Adrenal gland (tissue), 12 donors: ENCODE results near the gene MSH2. TPM values are rescaled to one million over a fixed set of nuclear protein-coding genes. Genes with fewer than 3 reads are reported as not detected.

Source experiments
- DNase-seq, 7 donors: peaks; one replicate each; pipeline ENCODE4 v3.0.0-alpha.2; 2019 to 2020
- H3K27ac ChIP-seq, 5 donors: fragments of 200-600 bp; sonication (generic) in 4 of 5; 1 replicate in 3 of 5; 2 replicates in 2 of 5; pipeline versions ENCODE4 v1.5.1 to v1.8.0; 2016 to 2020; ENCODE audit warnings: mild to moderate bottlenecking in 1 of 5
- H3K27me3 ChIP-seq: fragments of 200-600 bp; 2 replicates; pipeline ENCODE4 v1.8.0; 2021
- H3K36me3 ChIP-seq, 2 donors: fragments of 200-600 bp; replicated peaks in 1 of 2; 1 replicate in 1 of 2; 2 replicates in 1 of 2; pipeline versions ENCODE4 v1.5.1 to v1.8.0; 2018 to 2022
- H3K4me1 ChIP-seq, 2 donors: fragments of 200-600 bp; replicated peaks in 1 of 2; 1 replicate in 1 of 2; 2 replicates in 1 of 2; pipeline versions ENCODE4 v1.5.1 to v1.8.0; 2018 to 2021
- H3K4me3 ChIP-seq, 4 donors: fragments of 200-600 bp; sonication (generic) in 3 of 4; one replicate each; pipeline ENCODE4 v1.5.1; 2016 to 2018
- H3K9me3 ChIP-seq, 3 donors: fragments of 200-600 bp; sonication (generic) in 1 of 3; replicated peaks in 1 of 3; 1 replicate in 2 of 3; 2 replicates in 1 of 3; pipeline versions ENCODE4 v1.5.1 to v1.8.0; 2016 to 2021
- POLR2A ChIP-seq, 2 donors: fragments of 450-650 bp; IDR thresholded peaks; one replicate each; pipeline ENCODE4 v1.6.1; 2017; ENCODE audit warnings: antibody characterized with exemption in 2 of 2, mild to moderate bottlenecking in 2 of 2, moderate library complexity in 1 of 2
- WGBS, 4 donors: extraction: QIAGEN DNeasy Blood & Tissue Kit in 2 of 4; methylation state at CpG; one replicate each; pipeline versions ENCODE4 v1.1.5 to v1.1.7; 2013 to 2017; 5-methylcytosine and 5-hydroxymethylcytosine counted together
- intact Hi-C, 2 donors: fragments of 100-400 bp; cut with DNase I; formaldehyde crosslinking; loops; one replicate each; pipeline versions ENCODE4 v1.14.1 to v1.15.0; 2022 to 2023
- polyA plus RNA-seq, 3 donors: library from polyadenylated mRNA; stranded (reverse); fragments of 200-250 nt in 2 of 3; fragments of 350-450 nt in 1 of 3; fragmentation: Illumina TruSeq in 1 of 3; extraction: RNeasy Lipid Tissue Mini Kit (QIAGEN cat#74804) in 1 of 3; gene quantifications; one replicate each; pipeline ENCODE4 v1.2.3, GENCODE V29; 2013 to 2014
- total RNA-seq, 9 donors: library from RNA; depleted of rRNA in 4 of 9; stranded (reverse); fragments of >200 nt in 4 of 9; fragments of 120-200 nt in 1 of 9; fragmentation: NEBNext Ultra II Directional in 1 of 9; extraction: Animal tissue kit (Norgen Biotek cat#: 25700) in 1 of 9; gene quantifications; one replicate each; pipeline versions ENCODE4 v1.1.0 to v1.2.4, GENCODE V29; 2013 to 2023
- TF ChIP-seq, protein P1 (sequence below), 6 experiments: fragments of 450-650 bp in 4 of 6; fragments of 200-600 bp in 2 of 6; sonication (generic) in 1 of 6; IDR thresholded peaks; 1 replicate in 5 of 6; 2 replicates in 1 of 6; pipeline versions ENCODE4 v1.5.1 to v1.8.0; 2016 to 2021; ENCODE audit warnings: antibody characterized with exemption in 6 of 6, mild to moderate bottlenecking in 2 of 6, moderate library complexity in 1 of 6
- donor health status: healthy with polysubstance abuse.
- donor health status: Bipolar disorder and iron deficiency.
- donor health status: DM: yes; HTN: yes; CAD: no.
- donor health status: DM: no; HTN: no; CAD: no.
- donor health status: DM: no; HTN: no; CAD: no.
- donor health status: DM: yes; HTN: yes; CAD: no.

Gene MSH2
- total and polyA plus RNA-seq, 12 donors = 3.9 to 44.8 (median 11.9) TPM

DNA sequence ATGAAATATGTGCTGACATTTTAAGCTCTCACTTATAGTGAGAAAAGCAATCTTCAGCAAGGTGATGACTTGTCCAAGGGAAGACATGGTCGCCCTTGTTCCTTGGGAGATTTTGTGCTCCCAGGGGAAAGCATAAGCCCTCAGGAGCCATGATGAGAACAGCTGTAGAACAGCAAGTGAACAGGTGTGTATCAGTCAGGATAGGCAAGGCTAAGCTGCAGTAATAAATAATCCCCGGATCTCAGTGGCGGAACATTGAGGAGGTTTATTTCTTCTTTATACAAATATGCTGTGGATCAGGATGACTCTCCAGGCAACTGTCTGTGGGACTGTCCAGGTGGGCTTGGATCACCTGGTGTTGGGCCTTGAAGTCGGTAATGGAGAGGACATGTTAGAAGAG is 103.1 kb downstream of the MSH2 start:
- Histone ChIP-seq H3K27ac (no peak overlapping the region), H3K36me3 (no peaks in the 10 kb centered on the region), H3K9me3 (no peaks in the 10 kb centered on the region), H3K4me1 (no peaks in the 10 kb centered on the region), H3K27me3 (no peaks in the 10 kb centered on the region), H3K4me3 (no peak overlapping the region)
- no peak for DNase-seq
- TF ChIP-seq, protein P1, sequence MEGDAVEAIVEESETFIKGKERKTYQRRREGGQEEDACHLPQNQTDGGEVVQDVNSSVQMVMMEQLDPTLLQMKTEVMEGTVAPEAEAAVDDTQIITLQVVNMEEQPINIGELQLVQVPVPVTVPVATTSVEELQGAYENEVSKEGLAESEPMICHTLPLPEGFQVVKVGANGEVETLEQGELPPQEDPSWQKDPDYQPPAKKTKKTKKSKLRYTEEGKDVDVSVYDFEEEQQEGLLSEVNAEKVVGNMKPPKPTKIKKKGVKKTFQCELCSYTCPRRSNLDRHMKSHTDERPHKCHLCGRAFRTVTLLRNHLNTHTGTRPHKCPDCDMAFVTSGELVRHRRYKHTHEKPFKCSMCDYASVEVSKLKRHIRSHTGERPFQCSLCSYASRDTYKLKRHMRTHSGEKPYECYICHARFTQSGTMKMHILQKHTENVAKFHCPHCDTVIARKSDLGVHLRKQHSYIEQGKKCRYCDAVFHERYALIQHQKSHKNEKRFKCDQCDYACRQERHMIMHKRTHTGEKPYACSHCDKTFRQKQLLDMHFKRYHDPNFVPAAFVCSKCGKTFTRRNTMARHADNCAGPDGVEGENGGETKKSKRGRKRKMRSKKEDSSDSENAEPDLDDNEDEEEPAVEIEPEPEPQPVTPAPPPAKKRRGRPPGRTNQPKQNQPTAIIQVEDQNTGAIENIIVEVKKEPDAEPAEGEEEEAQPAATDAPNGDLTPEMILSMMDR (IDR thresholded peaks at IDR 0.05) = no peak
- TF ChIP-seq POLR2A (IDR thresholded peaks at IDR 0.05) = no peak
- intact Hi-C loops = no loop called here
- WGBS, 4 donors = 67 to 88% (median 76%) methylated on average over 4 of the region's 4 CpGs

DNA sequence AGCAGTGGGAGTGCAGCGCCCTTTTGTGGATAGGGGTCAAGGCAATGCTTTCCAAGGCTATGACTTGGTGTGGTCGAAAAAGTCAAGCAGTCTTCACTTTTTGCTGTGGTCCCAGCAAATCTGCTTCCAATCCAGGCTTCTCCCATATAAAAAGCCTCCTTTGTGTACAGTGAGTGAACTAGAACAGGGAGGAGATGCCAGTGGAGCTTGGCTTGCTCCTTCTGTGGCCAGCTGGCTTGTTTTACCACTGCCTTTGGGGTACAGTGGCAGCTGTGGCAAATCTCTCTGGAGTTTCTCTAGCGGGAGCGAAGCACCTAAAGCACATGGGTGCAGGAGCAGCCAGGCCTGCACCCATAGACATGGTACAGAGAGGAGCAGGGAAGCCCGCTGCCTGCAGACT is 103.5 kb downstream of the MSH2 start:
- DNase-seq = no peak

DNA sequence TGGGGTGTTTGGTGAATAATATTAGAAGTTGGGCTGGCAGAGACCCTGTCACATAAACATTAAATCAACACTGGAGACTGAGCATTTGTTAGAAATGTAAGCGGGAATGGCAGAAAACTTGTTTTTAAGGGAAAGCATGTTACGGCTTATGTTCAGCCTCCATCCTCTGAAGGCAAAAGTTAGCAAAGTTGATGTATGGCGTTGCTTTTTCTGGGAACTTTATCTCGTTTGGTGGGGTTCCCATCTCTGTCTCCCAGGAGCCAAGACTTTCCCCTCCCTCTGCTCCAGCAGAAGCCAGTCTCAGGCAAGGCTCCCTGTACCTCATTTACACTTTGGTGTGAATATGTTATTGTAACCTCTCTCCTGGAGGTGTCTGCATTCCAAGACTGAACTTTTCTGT is 105.1 kb downstream of the MSH2 start:
- H3K27ac ChIP-seq = no peak overlapping the region
- 47 to 61% (median 52%) methylated on average over 4 of the region's 4 CpGs for WGBS, 4 donors
- no peak overlapping the region for H3K4me3 ChIP-seq
- H3K27me3 ChIP-seq = no peaks in the 10 kb centered on the region
- no peaks in the 10 kb centered on the region for H3K4me1 ChIP-seq
- no peaks in the 10 kb centered on the region for H3K9me3 ChIP-seq
- H3K36me3 ChIP-seq = no peaks in the 10 kb centered on the region
- no peak for DNase-seq
- intact Hi-C loops = no loop called here
- TF ChIP-seq POLR2A (IDR thresholded peaks at IDR 0.05) = no peak
- TF ChIP-seq, protein P1 (IDR thresholded peaks at IDR 0.05) = no peak

More for the DNA sequence above, 103.5 kb downstream of the MSH2 start:
- Histone ChIP-seq H3K27me3 (no peaks in the 10 kb centered on the region), H3K36me3 (no peaks in the 10 kb centered on the region), H3K4me3 (no peak overlapping the region), H3K4me1 (no peaks in the 10 kb centered on the region), H3K9me3 (no peaks in the 10 kb centered on the region), H3K27ac (no peak overlapping the region)
- intact Hi-C loops = no loop called here
- 89 to 95% (median 90%) methylated on average over 5 of the region's 5 CpGs for WGBS, 4 donors
- TF ChIP-seq, protein P1 (IDR thresholded peaks at IDR 0.05) = no peak
- TF ChIP-seq POLR2A (IDR thresholded peaks at IDR 0.05) = no peak

DNA sequence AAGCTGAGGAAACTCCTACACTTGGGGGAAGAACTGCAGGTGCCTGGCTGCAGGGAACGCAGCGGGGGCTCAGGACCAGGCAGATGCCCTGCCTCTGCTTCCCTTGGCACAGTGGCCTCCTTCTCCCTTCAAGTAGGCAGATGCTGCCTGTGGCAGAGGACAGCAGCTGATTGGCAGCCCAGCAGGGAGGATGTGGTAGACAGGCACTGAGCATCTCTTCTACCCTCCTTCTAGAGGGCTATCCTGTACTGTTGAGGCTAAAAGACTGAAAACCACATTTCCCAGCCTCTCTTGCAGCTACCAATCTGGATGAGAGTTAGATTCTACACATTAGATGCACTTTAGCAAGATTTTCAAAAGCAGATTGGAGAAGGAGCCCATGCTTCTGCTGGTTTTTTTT is 105.7 kb downstream of the MSH2 start:
- Histone ChIP-seq H3K27me3 (no peaks in the 10 kb centered on the region), H3K4me1 (no peaks in the 10 kb centered on the region), H3K27ac (no peak overlapping the region), H3K4me3 (no peak overlapping the region), H3K9me3 (no peaks in the 10 kb centered on the region), H3K36me3 (no peaks in the 10 kb centered on the region)
- WGBS, 4 donors = 83 to 95% (median 91%) methylated on average over 2 of the region's 2 CpGs
- DNase-seq = no peak
- TF ChIP-seq, protein P1 (IDR thresholded peaks at IDR 0.05) = no peak
- no peak for TF ChIP-seq POLR2A (IDR thresholded peaks at IDR 0.05)
- intact Hi-C loops = no loop called here
